Measurements from ENCODE around the gene TXNRD2. TPM values are rescaled to one million over a fixed set of nuclear protein-coding genes. Genes with fewer than 3 reads are reported as not detected.

TXNRD2 gene
- total RNA-seq, 2 donors from 2014 or later: 22.3 to 29.5 TPM

DNA sequence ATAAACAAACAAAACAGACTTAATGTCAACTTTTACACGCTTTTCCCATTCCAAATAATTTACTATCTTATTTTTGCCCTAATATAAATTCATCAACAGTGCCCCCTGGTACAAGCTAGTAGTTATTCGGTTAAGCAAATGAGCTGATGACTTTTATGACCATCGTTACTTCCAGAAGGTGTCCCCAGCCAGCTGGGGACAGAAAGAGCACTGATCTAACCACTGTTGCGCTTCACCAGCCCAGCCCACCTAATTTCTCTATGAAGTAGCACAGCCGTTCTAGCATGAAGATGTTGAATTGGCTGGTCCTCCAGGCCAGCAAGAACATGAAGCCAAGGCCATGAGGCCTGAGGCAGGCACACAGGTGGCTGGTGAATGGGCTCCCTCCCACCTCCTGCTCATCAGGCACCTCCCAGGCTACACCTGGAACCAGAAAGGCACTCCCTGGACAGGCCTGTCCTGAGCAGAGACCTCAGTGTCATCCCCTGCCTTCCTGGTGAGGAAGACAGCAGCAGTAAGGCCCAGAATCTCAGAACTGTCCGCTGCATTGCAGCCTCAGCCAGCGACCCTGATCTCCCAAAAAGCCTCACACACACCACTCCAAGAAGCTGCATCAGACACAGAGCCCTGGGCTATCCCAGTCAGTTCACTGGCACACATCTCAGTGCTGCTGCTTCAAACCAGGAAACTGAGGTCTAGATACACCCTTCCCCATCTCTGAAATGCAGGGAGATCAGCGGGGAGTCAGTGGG lies 99.8 kb downstream of the TXNRD2 start:
- Histone ChIP-seq H3K27ac (no peak overlapping the region), H3K9ac (ENCODE audit: low read depth in 2 of 2, low read length in 2 of 2) (no peak overlapping the region), H3K27me3 (no peaks in the 10 kb centered on the region), H3K36me3 (no peaks in the 10 kb centered on the region), H3K4me3 (no peak overlapping the region), H3K4me1 (no peaks in the 10 kb centered on the region), H3K9me3 (no peaks in the 10 kb centered on the region)
- TF ChIP-seq, protein P1, sequence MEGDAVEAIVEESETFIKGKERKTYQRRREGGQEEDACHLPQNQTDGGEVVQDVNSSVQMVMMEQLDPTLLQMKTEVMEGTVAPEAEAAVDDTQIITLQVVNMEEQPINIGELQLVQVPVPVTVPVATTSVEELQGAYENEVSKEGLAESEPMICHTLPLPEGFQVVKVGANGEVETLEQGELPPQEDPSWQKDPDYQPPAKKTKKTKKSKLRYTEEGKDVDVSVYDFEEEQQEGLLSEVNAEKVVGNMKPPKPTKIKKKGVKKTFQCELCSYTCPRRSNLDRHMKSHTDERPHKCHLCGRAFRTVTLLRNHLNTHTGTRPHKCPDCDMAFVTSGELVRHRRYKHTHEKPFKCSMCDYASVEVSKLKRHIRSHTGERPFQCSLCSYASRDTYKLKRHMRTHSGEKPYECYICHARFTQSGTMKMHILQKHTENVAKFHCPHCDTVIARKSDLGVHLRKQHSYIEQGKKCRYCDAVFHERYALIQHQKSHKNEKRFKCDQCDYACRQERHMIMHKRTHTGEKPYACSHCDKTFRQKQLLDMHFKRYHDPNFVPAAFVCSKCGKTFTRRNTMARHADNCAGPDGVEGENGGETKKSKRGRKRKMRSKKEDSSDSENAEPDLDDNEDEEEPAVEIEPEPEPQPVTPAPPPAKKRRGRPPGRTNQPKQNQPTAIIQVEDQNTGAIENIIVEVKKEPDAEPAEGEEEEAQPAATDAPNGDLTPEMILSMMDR (IDR thresholded peaks at IDR 0.05): no peak
- intact Hi-C loops (cut with DNase I): no loop called here
- no peak for DNase-seq

DNA sequence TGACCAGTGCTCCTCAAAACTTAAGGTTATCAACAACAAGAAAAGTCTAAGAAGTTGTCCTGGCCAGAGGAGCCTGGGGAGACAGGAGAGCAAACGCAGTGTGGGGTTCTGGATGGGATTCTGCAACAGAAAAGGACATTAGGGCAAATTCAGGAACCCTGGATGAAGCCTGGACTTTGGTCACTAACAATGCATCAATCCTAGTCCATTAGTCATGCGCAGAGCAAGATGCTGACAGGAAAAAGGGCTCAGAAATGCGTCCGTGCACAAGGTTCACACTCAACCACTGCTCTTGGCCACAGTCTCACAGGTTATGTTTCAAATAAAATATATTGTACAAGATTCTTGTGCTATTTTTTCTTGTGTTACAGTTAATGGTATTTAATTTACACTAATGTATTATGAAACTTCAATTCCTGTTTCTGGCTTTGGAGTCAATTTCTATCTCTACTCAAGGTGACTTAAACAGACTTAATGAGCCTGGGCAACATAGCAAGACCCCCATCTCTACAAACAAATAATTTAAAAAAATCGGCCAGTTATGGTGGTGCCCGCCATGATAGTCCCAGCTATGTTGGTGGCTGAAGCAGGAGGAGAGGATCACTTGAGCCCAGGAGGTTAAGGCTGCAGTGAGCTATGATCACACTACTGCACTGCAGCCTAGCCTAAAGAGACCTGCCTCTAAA lies 100.5 kb downstream of the TXNRD2 start:
- Histone ChIP-seq H3K9ac (ENCODE audit: low read depth in 2 of 2, low read length in 2 of 2) (no peak overlapping the region), H3K9me3 (no peaks in the 10 kb centered on the region), H3K36me3 (no peaks in the 10 kb centered on the region), H3K4me1 (no peaks in the 10 kb centered on the region), H3K27ac (no peak overlapping the region), H3K27me3 (no peaks in the 10 kb centered on the region), H3K4me3 (no peak overlapping the region)
- intact Hi-C loops (cut with DNase I): no loop called here
- TF ChIP-seq, protein P1 (IDR thresholded peaks at IDR 0.05): no peak
- DNase-seq: no peak

DNA sequence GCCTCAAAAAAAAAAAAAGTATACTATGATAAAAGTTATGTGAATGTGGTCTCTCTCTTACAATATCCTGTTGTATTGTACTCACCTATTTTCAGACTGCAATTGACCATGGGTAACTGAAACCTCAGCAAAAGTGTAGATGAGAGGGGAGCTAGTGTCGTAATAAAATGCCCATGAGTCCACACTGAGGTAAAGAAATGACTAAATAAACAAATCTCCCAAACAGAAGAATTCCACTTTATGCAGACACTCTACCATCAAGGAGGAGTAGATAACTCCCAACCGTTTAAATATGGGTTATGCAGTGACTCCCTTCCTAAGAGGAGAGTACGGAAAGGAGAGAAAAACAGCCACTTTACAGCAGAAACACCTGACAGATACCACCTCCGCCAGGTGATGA lies 101.6 kb downstream of the TXNRD2 start:
- H3K9ac ChIP-seq (ENCODE audit: low read depth in 2 of 2, low read length in 2 of 2): no peak overlapping the region
- H3K36me3 ChIP-seq: no peaks in the 10 kb centered on the region
- no peak for DNase-seq
- TF ChIP-seq, protein P1 (IDR thresholded peaks at IDR 0.05): no peak
- no peaks in the 10 kb centered on the region for H3K4me1 ChIP-seq
- H3K4me3 ChIP-seq: no peak overlapping the region
- intact Hi-C loops (cut with DNase I): no loop called here
- H3K27me3 ChIP-seq: no peaks in the 10 kb centered on the region
- H3K27ac ChIP-seq: no peak overlapping the region
- no peaks in the 10 kb centered on the region for H3K9me3 ChIP-seq

DNA sequence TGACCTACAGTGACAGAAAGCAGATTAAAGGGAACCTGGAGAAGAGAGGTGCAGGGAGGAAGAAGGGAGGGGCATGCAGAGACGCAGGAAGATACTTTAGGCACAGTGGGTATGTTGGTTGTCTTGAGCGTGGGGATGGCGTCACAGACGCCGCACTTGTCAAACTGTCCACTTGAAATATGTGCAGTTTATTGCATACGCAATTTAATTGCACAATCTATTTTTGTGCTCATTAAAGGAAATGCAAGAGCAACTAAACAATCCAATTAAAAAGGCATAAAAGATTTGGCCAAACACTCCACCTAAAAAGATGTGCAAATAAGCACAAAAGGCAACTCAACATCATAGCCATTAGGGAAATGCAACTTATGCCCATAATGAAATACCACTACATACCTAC lies 103.7 kb downstream of the TXNRD2 start:
- H3K36me3 ChIP-seq: no peaks in the 10 kb centered on the region
- intact Hi-C loops (cut with DNase I): no loop called here
- no peaks in the 10 kb centered on the region for H3K9me3 ChIP-seq
- no peaks in the 10 kb centered on the region for H3K27me3 ChIP-seq
- TF ChIP-seq, protein P1 (IDR thresholded peaks at IDR 0.05): no peak
- no peak for DNase-seq
- H3K4me3 ChIP-seq: no peak overlapping the region
- no peaks in the 10 kb centered on the region for H3K4me1 ChIP-seq
- H3K27ac ChIP-seq: no peak overlapping the region
- no peak overlapping the region for H3K9ac ChIP-seq (ENCODE audit: low read depth in 2 of 2, low read length in 2 of 2)

DNA sequence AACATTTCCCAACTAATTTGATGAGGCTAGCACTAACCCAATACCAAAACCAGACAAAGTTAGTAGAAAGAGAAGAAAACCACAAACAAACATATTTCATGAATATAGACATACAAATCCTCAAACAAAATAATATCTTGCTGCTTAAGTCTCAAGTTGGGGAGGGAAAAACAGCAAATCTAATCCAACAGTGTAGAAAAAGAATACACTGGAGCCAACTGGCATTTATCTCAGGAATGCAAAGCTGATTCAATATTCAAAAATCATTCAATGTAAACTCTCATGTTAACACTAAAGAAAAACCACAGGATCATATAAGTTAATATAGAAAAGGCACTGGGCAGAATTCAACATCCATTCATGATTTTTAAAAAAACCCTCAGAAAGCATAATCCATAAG lies 105.1 kb downstream of the TXNRD2 start:
- no peaks in the 10 kb centered on the region for H3K27me3 ChIP-seq
- TF ChIP-seq, protein P1 (IDR thresholded peaks at IDR 0.05): no peak
- intact Hi-C loops (cut with DNase I): no loop called here
- no peaks in the 10 kb centered on the region for H3K36me3 ChIP-seq
- H3K4me1 ChIP-seq: no peaks in the 10 kb centered on the region
- H3K27ac ChIP-seq: no peak overlapping the region
- DNase-seq: no peak
- H3K9me3 ChIP-seq: no peaks in the 10 kb centered on the region
- H3K9ac ChIP-seq (ENCODE audit: low read depth in 2 of 2, low read length in 2 of 2): no peak overlapping the region
- H3K4me3 ChIP-seq: no peak overlapping the region
